MG63 (cell line): Measurements from ENCODE around the gene GLS2. TPM values are rescaled to one million over a fixed set of nuclear protein-coding genes. Genes with fewer than 3 reads are reported as not detected.
"Not testable (repeated sequence)": the region's sequence is repeated elsewhere in the genome, so short reads cannot be mapped to it uniquely, and the experiment has no call there.

ENCODE experiments used
- DNase-seq: peaks from one replicate; pipeline ENCODE4 v3.0.0-alpha.2; 2020
- H3K27me3 ChIP-seq: fragments of 250-450 bp; sonication (Bioruptor Pico); 2 replicates; pipeline ENCODE4 v1.5.1; 2020; ENCODE audit warnings: mild to moderate bottlenecking, moderate library complexity
- H3K36me3 ChIP-seq: fragments of 250-450 bp; sonication (Bioruptor Pico); 2 replicates; pipeline ENCODE4 v1.5.1; 2020; ENCODE audit warnings: mild to moderate bottlenecking, moderate library complexity
- H3K4me3 ChIP-seq: fragments of 250-450 bp; sonication (Bioruptor Pico); 2 replicates; pipeline ENCODE4 v1.5.1; 2020; ENCODE audit warnings: mild to moderate bottlenecking, moderate library complexity
- H3K9me3 ChIP-seq: fragments of 250-450 bp; sonication (Bioruptor Pico); 2 replicates; pipeline ENCODE4 v1.5.1; 2020; ENCODE audit warnings: mild to moderate bottlenecking, moderate library complexity
- total RNA-seq: library from RNA; depleted of rRNA; stranded (reverse); fragments of >200 nt; shearing (Covaris generic); gene quantifications from 2 replicates; pipeline ENCODE4 v1.2.3, GENCODE V29; 2014; ENCODE audit warnings: low replicate concordance

The GLS2 gene
- total RNA-seq, 1 experiment from 2014 or later, result 1.5 TPM

- not testable (repeated sequence) for DNase-seq
Measured at GRCh38 chr12:56498126-56498902, 10.4 kb upstream of the GLS2 start.

GRCh38 chr12:56496704-56497103 is 8.7 kb upstream of the GLS2 start:
- H3K36me3 ChIP-seq, H3K4me3 ChIP-seq, H3K27me3 ChIP-seq, H3K9me3 ChIP-seq: not testable (repeated sequence)
- peak; percentile 17 for DNase-seq

More at GRCh38 chr12:56498126-56498902, 10.4 kb upstream of the GLS2 start:
- H3K36me3 ChIP-seq, H3K27me3 ChIP-seq, H3K9me3 ChIP-seq, H3K4me3 ChIP-seq: not testable (repeated sequence)

GRCh38 chr12:56494481-56494880 is 6.5 kb upstream of the GLS2 start:
- DNase-seq, H3K36me3 ChIP-seq, H3K4me3 ChIP-seq, H3K9me3 ChIP-seq: not testable (repeated sequence)
- H3K27me3 ChIP-seq, result peaks cover 12% of the 10 kb centered on the region

- DNase-seq, H3K36me3 ChIP-seq, H3K9me3 ChIP-seq, H3K4me3 ChIP-seq: not testable (repeated sequence)
- H3K27me3 ChIP-seq, result peaks cover 16% of the 10 kb centered on the region
Measured at GRCh38 chr12:56494106-56494415, 6.1 kb upstream of the GLS2 start.

- H3K36me3 ChIP-seq, H3K4me3 ChIP-seq, DNase-seq, H3K9me3 ChIP-seq: not testable (repeated sequence)
- H3K27me3 ChIP-seq, result peaks cover 21% of the 10 kb centered on the region
Measured at GRCh38 chr12:56493409-56494105, 5.6 kb upstream of the GLS2 start.

- H3K9me3 ChIP-seq, result no peaks in the 10 kb centered on the region; the same call in 1 of the 2 replicates
- peaks cover 32% of the 10 kb centered on the region for H3K27me3 ChIP-seq
- DNase-seq, result no peak
- H3K4me3 ChIP-seq, result no peak overlapping the region
- no peaks in the 10 kb centered on the region for H3K36me3 ChIP-seq
Measured at GRCh38 chr12:56490360-56490759, 2.4 kb upstream of the GLS2 start.

- DNase-seq, result peak; percentile 11
- H3K4me3 ChIP-seq, result peak overlapping the region; percentile 35
- H3K27me3 ChIP-seq, result peaks cover 32% of the 10 kb centered on the region
- H3K36me3 ChIP-seq, result no peaks in the 10 kb centered on the region
- H3K9me3 ChIP-seq, result no peaks in the 10 kb centered on the region; the same call in 1 of the 2 replicates
Measured at GRCh38 chr12:56487448-56488040, 417 bp downstream of the GLS2 start.

GRCh38 chr12:56486694-56487093 is 1.3 kb downstream of the GLS2 start:
- H3K4me3 ChIP-seq, result no peak overlapping the region
- H3K36me3 ChIP-seq, result no peaks in the 10 kb centered on the region
- H3K9me3 ChIP-seq, result no peaks in the 10 kb centered on the region; the same call in 1 of the 2 replicates
- peaks cover 32% of the 10 kb centered on the region for H3K27me3 ChIP-seq
- no peak for DNase-seq

- Histone ChIP-seq H3K27me3 (peaks cover 20% of the 10 kb centered on the region), H3K9me3 (no peaks in the 10 kb centered on the region; the same call in 1 of the 2 replicates), H3K4me3 (no peak overlapping the region), H3K36me3 (no peaks in the 10 kb centered on the region)
- no peak for DNase-seq
Measured at GRCh38 chr12:56484566-56484965, 3.4 kb downstream of the GLS2 start.

- no peaks in the 10 kb centered on the region for H3K36me3 ChIP-seq
Measured at GRCh38 chr12:56479625-56480024, 8.3 kb downstream of the GLS2 start.

GRCh38 chr12:56477521-56478225 is 10.3 kb downstream of the GLS2 start:
- Histone ChIP-seq H3K9me3 (no peaks in the 10 kb centered on the region), H3K27me3 (no peaks in the 10 kb centered on the region)

More at GRCh38 chr12:56479625-56480024, 8.3 kb downstream of the GLS2 start:
- Histone ChIP-seq H3K4me3 (no peak overlapping the region), H3K9me3 (no peaks in the 10 kb centered on the region), H3K27me3 (no peaks in the 10 kb centered on the region)
- DNase-seq, result no peak

GRCh38 chr12:56476972-56477432 is 11.0 kb downstream of the GLS2 start:
- Histone ChIP-seq H3K4me3 (no peak overlapping the region), H3K36me3 (peaks cover 6% of the 10 kb centered on the region), H3K27me3 (no peaks in the 10 kb centered on the region), H3K9me3 (no peaks in the 10 kb centered on the region)
- DNase-seq, result no peak

More at GRCh38 chr12:56477521-56478225, 10.3 kb downstream of the GLS2 start:
- no peak for DNase-seq
- Histone ChIP-seq H3K36me3 (no peaks in the 10 kb centered on the region; the same call in none of the 2 replicates), H3K4me3 (no peak overlapping the region)

- DNase-seq, result no peak
- peaks cover 11% of the 10 kb centered on the region for H3K36me3 ChIP-seq
- H3K27me3 ChIP-seq, result no peaks in the 10 kb centered on the region
- H3K9me3 ChIP-seq, result no peaks in the 10 kb centered on the region
- no peak overlapping the region for H3K4me3 ChIP-seq
Measured at GRCh38 chr12:56476143-56476542, 11.8 kb downstream of the GLS2 start.

- H3K36me3 ChIP-seq, result peaks cover 27% of the 10 kb centered on the region
- no peaks in the 10 kb centered on the region for H3K27me3 ChIP-seq
- H3K4me3 ChIP-seq, result no peak overlapping the region
- no peak for DNase-seq
- H3K9me3 ChIP-seq, result no peaks in the 10 kb centered on the region
Measured at GRCh38 chr12:56474389-56474788, 13.6 kb downstream of the GLS2 start.

- Histone ChIP-seq H3K36me3 (peaks cover 33% of the 10 kb centered on the region), H3K4me3 (peak overlapping the region; percentile 98), H3K27me3 (no peaks in the 10 kb centered on the region), H3K9me3 (0 out of 2 replicates have a peak, but pooled peaks cover 2% of the 10 kb centered on the region)
- peak; percentile 42 for DNase-seq
Measured at GRCh38 chr12:56469007-56469930, 18.7 kb downstream of the GLS2 start.
